Epithelial cell of proximal tubule (primary cell): ENCODE measurements around the gene GIGYF2. TPM values are rescaled to one million over a fixed set of nuclear protein-coding genes. Genes with fewer than 3 reads are reported as not detected.

Experiments used
- DNase-seq: peaks from one replicate; pipeline ENCODE4 v3.0.0-alpha.2; 2011; ENCODE audit warnings: low read depth
- H3K4me3 ChIP-seq: 2 replicates; pipeline ENCODE4 v1.5.1; 2011; ENCODE audit warnings: low read depth, mild to moderate bottlenecking, low read length
- total RNA-seq: library from RNA; depleted of rRNA; stranded (reverse); fragments of >200 nt; gene quantifications from 2 replicates; pipeline ENCODE4 v1.2.3, GENCODE V29; 2015
- TF ChIP-seq, protein P1 (sequence below): conservative IDR thresholded peaks from 2 replicates; pipeline ENCODE4 v1.5.1; 2012; ENCODE audit warnings: low read depth, mild to moderate bottlenecking, low read length

GIGYF2 gene
- total RNA-seq, 1 donor from 2014 or later: 24.0 TPM

DNA sequence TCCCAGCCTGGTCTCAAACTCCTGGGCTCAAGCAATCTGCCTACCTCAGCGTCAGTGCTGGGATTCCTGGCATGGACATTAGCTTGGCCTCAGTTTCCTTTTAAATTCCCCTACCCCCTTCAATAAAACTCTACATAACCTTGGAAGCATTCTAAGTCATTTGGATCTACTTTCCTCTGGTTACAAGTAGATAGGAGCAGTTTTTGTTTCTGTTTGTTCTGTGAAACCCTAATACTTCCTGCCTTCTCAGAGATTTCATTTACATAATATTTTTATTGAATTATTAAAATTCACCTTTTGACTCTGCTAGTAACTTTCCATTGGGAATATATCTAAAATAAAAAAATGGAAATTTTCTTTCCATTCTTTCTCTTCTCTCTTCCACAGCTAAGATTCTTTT is 25.9 kb downstream of the GIGYF2 start:
- H3K4me3 ChIP-seq: no peak overlapping the region
- no peak for DNase-seq
- TF ChIP-seq, protein P1, sequence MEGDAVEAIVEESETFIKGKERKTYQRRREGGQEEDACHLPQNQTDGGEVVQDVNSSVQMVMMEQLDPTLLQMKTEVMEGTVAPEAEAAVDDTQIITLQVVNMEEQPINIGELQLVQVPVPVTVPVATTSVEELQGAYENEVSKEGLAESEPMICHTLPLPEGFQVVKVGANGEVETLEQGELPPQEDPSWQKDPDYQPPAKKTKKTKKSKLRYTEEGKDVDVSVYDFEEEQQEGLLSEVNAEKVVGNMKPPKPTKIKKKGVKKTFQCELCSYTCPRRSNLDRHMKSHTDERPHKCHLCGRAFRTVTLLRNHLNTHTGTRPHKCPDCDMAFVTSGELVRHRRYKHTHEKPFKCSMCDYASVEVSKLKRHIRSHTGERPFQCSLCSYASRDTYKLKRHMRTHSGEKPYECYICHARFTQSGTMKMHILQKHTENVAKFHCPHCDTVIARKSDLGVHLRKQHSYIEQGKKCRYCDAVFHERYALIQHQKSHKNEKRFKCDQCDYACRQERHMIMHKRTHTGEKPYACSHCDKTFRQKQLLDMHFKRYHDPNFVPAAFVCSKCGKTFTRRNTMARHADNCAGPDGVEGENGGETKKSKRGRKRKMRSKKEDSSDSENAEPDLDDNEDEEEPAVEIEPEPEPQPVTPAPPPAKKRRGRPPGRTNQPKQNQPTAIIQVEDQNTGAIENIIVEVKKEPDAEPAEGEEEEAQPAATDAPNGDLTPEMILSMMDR: no peak

DNA sequence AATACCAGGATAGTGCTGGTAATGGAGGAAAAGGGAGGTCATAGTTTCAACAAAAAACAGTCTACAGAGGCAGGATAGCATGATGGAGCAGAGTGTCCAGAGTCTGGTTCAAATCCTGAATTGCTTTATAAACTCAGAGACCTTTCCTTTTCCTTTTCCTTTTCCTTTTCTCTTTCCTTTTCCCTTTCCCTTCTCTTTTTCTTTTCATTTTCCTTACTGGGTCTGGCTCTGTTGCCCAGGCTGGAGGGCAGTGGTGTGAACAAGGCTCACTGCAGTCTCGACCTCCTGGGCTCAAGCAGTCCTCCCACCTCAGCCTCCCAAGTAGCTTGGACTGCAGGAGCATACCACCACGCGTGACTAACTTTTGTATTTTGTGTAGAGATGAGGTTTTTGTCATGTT is 31.7 kb downstream of the GIGYF2 start:
- DNase-seq: no peak
- TF ChIP-seq, protein P1: no peak
- H3K4me3 ChIP-seq: no peak overlapping the region

DNA sequence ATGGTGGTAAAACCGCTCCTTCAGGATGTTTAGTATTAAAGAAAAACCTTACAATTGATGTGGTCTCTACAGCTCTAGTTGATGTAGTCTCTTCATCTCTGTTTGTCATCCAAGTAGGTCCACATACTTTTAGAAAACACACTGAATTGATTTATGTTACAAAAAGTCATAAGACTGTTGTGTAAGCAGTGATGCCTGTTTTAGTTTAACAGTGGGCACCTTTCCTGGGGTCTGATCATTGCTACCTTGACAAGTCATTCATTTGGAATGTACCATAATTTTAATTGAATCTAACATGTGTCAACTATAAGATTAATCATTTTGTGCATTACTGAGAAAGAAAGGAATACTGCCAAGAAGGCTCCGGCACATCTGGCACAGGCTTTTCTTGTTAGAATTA is 34.3 kb downstream of the GIGYF2 start:
- no peak for DNase-seq
- TF ChIP-seq, protein P1: no peak
- no peak overlapping the region for H3K4me3 ChIP-seq

DNA sequence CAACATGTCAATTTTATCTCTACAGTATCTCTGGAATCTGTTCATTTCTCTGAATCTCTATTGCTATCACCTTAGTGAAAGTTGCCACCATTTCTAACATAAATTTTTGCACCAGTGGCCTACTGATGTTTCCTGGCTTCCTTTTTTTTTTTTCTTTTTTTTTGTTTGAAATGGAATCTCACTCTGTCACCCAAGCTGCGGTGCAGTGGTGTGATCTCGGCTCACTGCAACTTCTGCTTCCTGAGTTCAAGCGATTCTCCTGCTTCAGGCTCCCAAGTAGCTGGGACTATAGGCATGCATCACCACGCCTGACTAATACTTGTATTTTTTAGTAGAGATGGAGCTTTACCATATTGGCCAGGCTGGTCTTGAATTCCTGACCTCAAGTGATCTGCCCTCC is 44.2 kb downstream of the GIGYF2 start:
- DNase-seq: no peak
- H3K4me3 ChIP-seq: no peak overlapping the region
- TF ChIP-seq, protein P1: no peak

DNA sequence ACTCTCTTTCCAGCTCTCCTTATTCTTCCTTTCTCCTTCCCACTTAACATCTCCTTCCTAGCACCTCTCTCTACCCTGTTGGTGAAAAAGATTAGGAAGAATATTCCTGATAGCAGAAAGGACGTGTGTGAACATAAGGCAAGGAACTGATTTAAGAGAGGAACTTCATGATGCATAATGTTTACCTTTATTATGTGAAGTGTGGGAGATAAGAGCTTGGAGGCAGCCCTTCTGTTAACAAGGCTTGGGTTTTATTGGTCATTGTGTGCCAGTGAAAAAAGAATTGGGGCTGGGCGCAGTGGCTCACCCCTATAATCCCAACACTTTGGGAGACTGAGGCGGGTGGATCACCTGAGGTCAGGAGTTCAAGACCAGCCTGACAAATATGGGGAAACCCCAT is 44.8 kb downstream of the GIGYF2 start:
- no peak for DNase-seq
- H3K4me3 ChIP-seq: no peak overlapping the region
- TF ChIP-seq, protein P1: no peak

DNA sequence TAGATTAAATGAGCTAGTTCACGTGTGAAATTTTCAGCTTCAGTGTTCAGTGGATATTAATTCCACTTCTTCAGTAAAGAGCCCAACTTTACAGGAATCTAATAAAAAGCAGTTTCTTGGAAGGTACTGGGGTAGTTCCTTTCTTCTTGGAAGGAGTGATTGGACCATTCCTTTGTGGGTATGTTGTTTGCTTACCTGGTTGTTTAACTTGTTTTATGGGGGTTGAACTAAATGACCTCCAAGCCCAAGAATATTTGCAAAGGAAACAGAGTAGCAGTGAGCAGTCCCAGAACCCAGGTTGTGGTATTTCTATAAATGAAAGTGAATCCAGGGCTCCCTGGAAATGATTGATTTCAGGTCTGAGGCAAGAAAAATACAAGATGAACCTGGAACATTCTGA is 47.8 kb downstream of the GIGYF2 start:
- TF ChIP-seq, protein P1: no peak
- no peak for DNase-seq
- no peak overlapping the region for H3K4me3 ChIP-seq

DNA sequence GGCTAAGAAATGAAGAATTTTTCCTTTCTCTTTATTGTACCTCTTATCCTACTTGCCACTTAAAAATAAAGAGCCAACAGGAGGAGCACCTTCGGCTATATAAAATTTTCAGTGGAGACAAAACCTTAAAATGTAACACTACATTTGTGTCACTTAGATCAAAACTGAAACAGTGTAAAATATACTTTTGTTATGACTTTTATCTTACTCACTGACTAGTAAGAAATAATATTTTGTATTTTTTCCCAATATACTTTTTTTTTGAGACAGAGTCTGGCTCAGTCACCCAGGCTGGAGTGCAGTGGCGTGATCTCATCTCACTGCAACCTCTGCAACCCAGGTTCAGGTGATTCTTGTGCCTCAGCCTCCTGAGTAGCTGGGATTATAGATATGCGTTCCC is 50.9 kb downstream of the GIGYF2 start:
- no peak overlapping the region for H3K4me3 ChIP-seq
- TF ChIP-seq, protein P1: no peak
- no peak for DNase-seq
